Type B pancreatic cell (in vitro differentiated cells): Measurements from ENCODE around the gene CEBPG. TPM values are rescaled to one million over a fixed set of nuclear protein-coding genes. Genes with fewer than 3 reads are reported as not detected.

Experiments
- DNase-seq: peaks from one replicate; pipeline ENCODE4 v3.0.0; 2021; ENCODE audit warnings: mixed read lengths; ENCODE audit not compliant: unreplicated experiment; ENCODE audit errors: extremely low spot score
- H3K27ac Mint-ChIP-seq: 2 replicates; pipeline ENCODE4 v1.8.0; 2021; ENCODE audit warnings: mild to moderate bottlenecking, mixed read lengths
- H3K27me3 Mint-ChIP-seq: 2 replicates; pipeline ENCODE4 v1.8.0; 2021; ENCODE audit warnings: mixed read lengths
- H3K36me3 Mint-ChIP-seq: 2 replicates; pipeline ENCODE4 v1.8.0; 2021; ENCODE audit warnings: mixed read lengths
- H3K4me1 Mint-ChIP-seq: one replicate; pipeline ENCODE4 v1.8.0; 2021; ENCODE audit warnings: mixed read lengths; ENCODE audit not compliant: unreplicated experiment
- H3K4me3 Mint-ChIP-seq: 2 replicates; pipeline ENCODE4 v1.8.0; 2021; ENCODE audit warnings: mild to moderate bottlenecking, mixed read lengths
- H3K9me3 Mint-ChIP-seq: 2 replicates; pipeline ENCODE4 v1.8.0; 2021; ENCODE audit warnings: mixed read lengths
- CTCF ChIP-seq: fragments of 200-600 bp; sonication (generic); conservative IDR thresholded peaks from 2 replicates; pipeline ENCODE4 v1.5.0; 2021; ENCODE audit warnings: antibody characterized with exemption, mild to moderate bottlenecking
- total RNA-seq: library from RNA; stranded (reverse); gene quantifications from 2 replicates; pipeline ENCODE4 v1.2.1, GENCODE V29; 2021; ENCODE audit warnings: low replicate concordance

The CEBPG gene
- total RNA-seq, 1 donor from 2014 or later, result 30.1 TPM

DNA sequence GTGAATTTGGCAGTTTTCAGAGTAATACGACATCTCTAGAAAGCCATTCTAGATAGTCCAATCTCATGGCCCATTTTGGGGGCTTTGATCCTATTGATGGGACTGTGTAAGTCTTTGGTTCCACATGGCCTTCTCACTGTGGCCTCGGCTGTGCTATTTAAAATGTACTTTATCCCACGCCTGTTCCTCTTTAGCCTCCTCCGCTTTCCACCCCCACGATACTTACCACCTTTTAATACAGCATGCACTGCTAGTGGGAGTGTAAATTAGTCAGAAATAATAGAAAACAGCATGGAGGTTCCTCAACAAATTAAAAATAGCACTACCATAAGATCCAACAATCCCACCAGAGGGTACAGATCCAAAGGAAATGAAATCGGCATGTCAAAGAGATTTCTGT is 28.3 kb upstream of the CEBPG start:
- Mint-ChIP-seq H3K4me3 (no peak overlapping the region), H3K36me3 (no peaks in the 10 kb centered on the region), H3K9me3 (no peaks in the 10 kb centered on the region), H3K4me1 (peaks cover 9% of the 10 kb centered on the region), H3K27me3 (peaks cover 41% of the 10 kb centered on the region), H3K27ac (no peak overlapping the region)
- no peak for TF ChIP-seq CTCF
- no peak for DNase-seq

DNA sequence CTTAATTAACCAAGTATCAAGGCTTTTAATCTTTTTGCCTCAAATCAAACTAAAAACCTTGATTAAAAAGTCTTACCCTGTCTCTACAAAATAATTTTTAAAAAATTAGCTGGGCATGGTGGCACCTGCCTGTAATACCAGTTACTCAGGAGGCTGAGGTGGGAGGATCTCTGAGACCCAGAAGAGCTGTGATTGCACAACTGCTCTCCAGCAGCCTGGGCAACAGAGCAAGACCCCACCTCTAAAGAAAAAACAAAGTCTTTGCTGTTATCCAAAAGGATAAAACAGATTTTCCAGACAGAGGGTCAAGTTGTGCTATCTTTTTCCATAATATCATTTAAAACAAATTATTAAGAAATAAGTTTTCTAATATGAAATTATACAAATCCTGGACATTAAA is 26.8 kb upstream of the CEBPG start:
- Mint-ChIP-seq H3K4me3 (no peak overlapping the region), H3K27me3 (peaks cover 36% of the 10 kb centered on the region)
- TF ChIP-seq CTCF, result no peak

GRCh38 chr19:33347300-33347699 is 26.2 kb upstream of the CEBPG start:
- no peaks in the 10 kb centered on the region for H3K9me3 Mint-ChIP-seq
- no peak for DNase-seq
- H3K4me3 Mint-ChIP-seq, result no peak overlapping the region
- peaks cover 9% of the 10 kb centered on the region for H3K4me1 Mint-ChIP-seq
- H3K27me3 Mint-ChIP-seq, result peaks cover 36% of the 10 kb centered on the region
- no peak overlapping the region for H3K27ac Mint-ChIP-seq
- TF ChIP-seq CTCF, result no peak
- H3K36me3 Mint-ChIP-seq, result no peaks in the 10 kb centered on the region

More for the DNA sequence above, 26.8 kb upstream of the CEBPG start:
- Mint-ChIP-seq H3K36me3 (no peaks in the 10 kb centered on the region), H3K27ac (no peak overlapping the region), H3K4me1 (peaks cover 9% of the 10 kb centered on the region), H3K9me3 (no peaks in the 10 kb centered on the region)
- no peak for DNase-seq

DNA sequence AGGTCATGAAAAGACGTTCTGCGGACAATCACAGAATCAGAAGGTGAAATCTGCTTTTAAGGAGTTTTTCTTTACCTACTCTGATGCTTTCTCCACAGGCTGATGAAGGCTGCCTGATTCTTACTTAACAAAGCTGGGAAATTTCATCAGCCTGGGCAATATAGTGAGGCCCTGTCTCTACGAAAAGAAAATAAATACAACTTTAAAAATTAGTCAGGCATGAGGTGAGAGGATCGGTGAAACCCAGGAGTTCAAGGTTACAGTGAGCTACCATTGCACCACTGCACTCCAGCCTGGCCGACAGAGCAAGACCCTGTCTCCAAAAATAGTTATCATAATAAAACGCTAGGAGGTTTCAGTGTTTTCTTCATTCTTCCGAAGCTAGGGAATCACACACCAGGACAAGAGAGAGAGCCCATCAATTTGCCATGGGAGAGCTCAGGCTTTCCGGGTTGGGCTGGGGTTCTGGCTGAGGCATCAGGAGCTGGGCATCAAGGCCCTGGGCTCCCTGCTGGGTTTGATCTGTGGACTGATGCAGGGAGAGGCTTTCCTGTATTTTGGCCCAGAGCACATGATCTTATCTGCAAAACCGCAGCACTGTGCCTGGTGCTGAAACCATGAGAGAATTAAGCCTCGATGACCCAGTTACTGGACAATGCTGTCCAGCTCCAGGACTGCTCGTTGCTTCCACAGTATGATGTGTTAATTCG is 25.1 kb upstream of the CEBPG start:
- Mint-ChIP-seq H3K4me1 (peaks cover 9% of the 10 kb centered on the region), H3K9me3 (no peaks in the 10 kb centered on the region), H3K4me3 (no peak overlapping the region), H3K27ac (no peak overlapping the region), H3K36me3 (no peaks in the 10 kb centered on the region), H3K27me3 (peaks cover 33% of the 10 kb centered on the region)
- no peak for TF ChIP-seq CTCF
- no peak for DNase-seq

DNA sequence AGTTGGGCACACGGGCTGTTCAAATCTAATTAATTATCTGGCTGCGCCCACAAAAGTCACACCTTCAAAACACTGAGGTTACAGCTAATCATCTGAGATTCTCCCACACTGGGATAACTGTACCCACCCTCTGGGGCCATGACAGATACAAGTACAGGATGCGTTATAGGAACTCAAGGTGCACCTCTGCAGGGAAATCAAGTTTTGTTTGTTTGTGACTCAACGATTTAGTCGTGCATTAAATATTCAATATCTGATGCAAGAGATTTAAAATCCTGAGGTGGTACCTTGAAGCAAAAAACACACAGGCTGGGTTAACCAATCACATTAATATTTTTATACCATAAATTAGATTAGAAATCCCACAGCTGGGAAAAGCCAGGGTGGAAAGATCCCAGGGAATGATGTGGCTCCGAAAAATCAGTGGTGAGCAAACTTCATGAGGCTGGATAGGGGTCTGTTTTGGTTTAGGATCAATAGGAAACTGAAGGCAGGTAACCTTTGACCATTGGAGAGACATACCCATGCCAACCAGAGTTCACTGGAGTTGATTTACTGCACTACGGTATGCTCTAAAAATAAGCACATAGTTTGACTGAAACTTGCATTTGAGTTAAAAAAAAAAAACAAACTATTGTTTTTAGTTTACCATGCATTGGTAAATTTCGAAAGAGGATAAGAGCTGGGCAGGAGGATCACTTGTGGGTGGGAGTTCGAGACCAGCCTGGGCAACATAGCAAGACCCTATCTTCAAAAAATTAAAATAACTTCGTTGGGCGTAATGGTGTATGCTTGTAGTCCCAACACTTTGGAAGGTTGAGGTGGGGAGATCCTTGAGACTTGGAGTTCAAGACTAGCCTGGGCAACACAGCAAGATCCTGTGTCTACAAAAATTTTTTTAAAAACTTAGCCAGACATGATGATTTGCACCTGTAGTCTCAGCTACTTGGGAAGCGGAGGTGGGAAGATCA is 23.9 kb upstream of the CEBPG start:
- H3K4me3 Mint-ChIP-seq, result no peak overlapping the region
- H3K27me3 Mint-ChIP-seq, result peaks cover 28% of the 10 kb centered on the region
- no peaks in the 10 kb centered on the region for H3K36me3 Mint-ChIP-seq
- no peak overlapping the region for H3K27ac Mint-ChIP-seq
- no peaks in the 10 kb centered on the region for H3K9me3 Mint-ChIP-seq
- no peak for TF ChIP-seq CTCF
- H3K4me1 Mint-ChIP-seq, result peaks cover 3% of the 10 kb centered on the region
- no peak for DNase-seq
